Kidney (tissue), 14 donors: ENCODE measurements around the gene MEDAG. TPM values are rescaled to one million over a fixed set of nuclear protein-coding genes. Genes with fewer than 3 reads are reported as not detected.

Source experiments
- DNase-seq, 5 donors: peaks; one replicate each; pipeline ENCODE4 v3.0.0-alpha.2; 2013 to 2020
- FAIRE-seq: peaks from 2 replicates; lab custom pipeline; 2012; peaks lifted over from hg19 to GRCh38; lab: Jason Lieb, UNC
- H3K27ac ChIP-seq, 2 donors: one replicate each; pipeline ENCODE4 v1.7.0; 2013; ENCODE audit warnings: low read depth in 2 of 2, low read length in 2 of 2, inconsistent platforms in 1 of 2
- H3K27me3 ChIP-seq: one replicate; pipeline ENCODE4 v1.7.1; 2013; ENCODE audit warnings: low read length, inconsistent platforms; ENCODE audit not compliant: control insufficient read depth, insufficient read depth
- H3K36me3 ChIP-seq, 3 donors: one replicate each; pipeline versions ENCODE4 v1.7.0 to v1.7.1; 2013; ENCODE audit warnings: low read length in 3 of 3, control low read depth in 1 of 3, inconsistent platforms in 1 of 3; ENCODE audit not compliant: insufficient read depth in 3 of 3, control insufficient read depth in 2 of 3
- H3K4me1 ChIP-seq, 3 donors: one replicate each; pipeline versions ENCODE4 v1.7.0 to v1.7.1; 2013; ENCODE audit warnings: low read length in 3 of 3, inconsistent platforms in 1 of 3, low read depth in 1 of 3; ENCODE audit not compliant: control insufficient read depth in 2 of 3, insufficient read depth in 2 of 3
- H3K4me3 ChIP-seq, 3 donors: one replicate each; pipeline versions ENCODE4 v1.7.0 to v1.8.1; 2013; ENCODE audit warnings: low read length in 3 of 3, control low read depth in 1 of 3, inconsistent platforms in 1 of 3
- H3K9ac ChIP-seq, 3 donors: one replicate each; pipeline versions ENCODE4 v1.7.0 to v1.7.1; 2013; ENCODE audit warnings: low read length in 3 of 3, control low read depth in 1 of 3, inconsistent platforms in 1 of 3
- H3K9me3 ChIP-seq, 3 donors: one replicate each; pipeline versions ENCODE4 v1.7.0 to v1.7.1; 2013; ENCODE audit warnings: low read length in 3 of 3, control low read depth in 1 of 3, inconsistent platforms in 1 of 3; ENCODE audit not compliant: control insufficient read depth in 2 of 3, insufficient read depth in 1 of 3
- intact Hi-C: fragments of 100-400 bp; cut with DNase I; formaldehyde crosslinking; loops from one replicate; pipeline ENCODE4 v1.11.1; 2022
- polyA plus RNA-seq: library from polyadenylated mRNA; stranded (reverse); fragments of 350-450 nt; fragmentation: Illumina TruSeq; extraction: RNeasy Lipid Tissue Mini Kit (QIAGEN cat#74804); gene quantifications from one replicate; pipeline ENCODE4 v1.2.3, GENCODE V29; 2014; ENCODE audit warnings: low read depth, low replicate concordance; ENCODE audit not compliant: insufficient read depth
- total RNA-seq: library from RNA; stranded (reverse); fragmentation: NEBNext Ultra II Directional; extraction: Animal tissue kit (Norgen Biotek cat#: 25700); gene quantifications from one replicate; pipeline ENCODE4 v1.2.1, GENCODE V29; 2021
- TF ChIP-seq, protein P1 (sequence below): IDR thresholded peaks from 3 replicates; pipeline ENCODE4 v1.5.1; 2012; ENCODE audit warnings: mild to moderate bottlenecking, moderate library complexity, borderline replicate concordance; ENCODE audit not compliant: insufficient read depth; ENCODE audit errors: extremely low read depth
- donor health status: control.
- donor health status: control.
- donor health status: control.
- donor health status: control.
- donor health status: control.
- donor health status: DM: yes; HTN: yes; CAD: no.
- donor health status: Normal renal cell carcinoma (clear cell type).

Gene MEDAG
- total and polyA plus RNA-seq, 2 donors from 2014 or later, result 1.0 to 12.1 TPM

DNA sequence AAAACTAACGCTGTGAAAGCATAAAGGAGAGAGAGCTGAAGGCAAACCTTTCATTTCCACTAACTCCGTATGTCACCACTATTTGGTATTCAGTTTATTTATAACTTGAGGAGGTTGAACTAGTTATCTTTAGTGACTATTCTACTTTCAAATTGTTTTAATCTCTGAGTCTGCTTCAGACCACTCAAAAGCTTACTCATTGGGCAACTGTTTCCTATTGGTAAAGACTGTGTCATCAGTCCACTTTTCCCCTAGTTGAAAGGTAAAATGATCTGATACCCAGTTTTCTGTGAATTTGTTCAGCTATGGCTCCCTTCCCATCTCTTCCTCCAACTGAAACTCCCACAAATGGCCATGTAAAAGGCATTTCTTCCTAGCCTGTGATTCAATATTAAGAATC is 65.5 kb downstream of the MEDAG start:
- Histone ChIP-seq H3K27me3 (no peaks in the 10 kb centered on the region), H3K36me3 (no peaks in the 10 kb centered on the region), H3K9me3 (no peaks in the 10 kb centered on the region), H3K4me1 (no peaks in the 10 kb centered on the region), H3K4me3 (no peak overlapping the region), H3K27ac (no peak overlapping the region), H3K9ac (no peak overlapping the region)
- no peak for FAIRE-seq
- TF ChIP-seq, protein P1, sequence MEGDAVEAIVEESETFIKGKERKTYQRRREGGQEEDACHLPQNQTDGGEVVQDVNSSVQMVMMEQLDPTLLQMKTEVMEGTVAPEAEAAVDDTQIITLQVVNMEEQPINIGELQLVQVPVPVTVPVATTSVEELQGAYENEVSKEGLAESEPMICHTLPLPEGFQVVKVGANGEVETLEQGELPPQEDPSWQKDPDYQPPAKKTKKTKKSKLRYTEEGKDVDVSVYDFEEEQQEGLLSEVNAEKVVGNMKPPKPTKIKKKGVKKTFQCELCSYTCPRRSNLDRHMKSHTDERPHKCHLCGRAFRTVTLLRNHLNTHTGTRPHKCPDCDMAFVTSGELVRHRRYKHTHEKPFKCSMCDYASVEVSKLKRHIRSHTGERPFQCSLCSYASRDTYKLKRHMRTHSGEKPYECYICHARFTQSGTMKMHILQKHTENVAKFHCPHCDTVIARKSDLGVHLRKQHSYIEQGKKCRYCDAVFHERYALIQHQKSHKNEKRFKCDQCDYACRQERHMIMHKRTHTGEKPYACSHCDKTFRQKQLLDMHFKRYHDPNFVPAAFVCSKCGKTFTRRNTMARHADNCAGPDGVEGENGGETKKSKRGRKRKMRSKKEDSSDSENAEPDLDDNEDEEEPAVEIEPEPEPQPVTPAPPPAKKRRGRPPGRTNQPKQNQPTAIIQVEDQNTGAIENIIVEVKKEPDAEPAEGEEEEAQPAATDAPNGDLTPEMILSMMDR, result no peak
- no peak for DNase-seq
- intact Hi-C loops, result no loop called here

DNA sequence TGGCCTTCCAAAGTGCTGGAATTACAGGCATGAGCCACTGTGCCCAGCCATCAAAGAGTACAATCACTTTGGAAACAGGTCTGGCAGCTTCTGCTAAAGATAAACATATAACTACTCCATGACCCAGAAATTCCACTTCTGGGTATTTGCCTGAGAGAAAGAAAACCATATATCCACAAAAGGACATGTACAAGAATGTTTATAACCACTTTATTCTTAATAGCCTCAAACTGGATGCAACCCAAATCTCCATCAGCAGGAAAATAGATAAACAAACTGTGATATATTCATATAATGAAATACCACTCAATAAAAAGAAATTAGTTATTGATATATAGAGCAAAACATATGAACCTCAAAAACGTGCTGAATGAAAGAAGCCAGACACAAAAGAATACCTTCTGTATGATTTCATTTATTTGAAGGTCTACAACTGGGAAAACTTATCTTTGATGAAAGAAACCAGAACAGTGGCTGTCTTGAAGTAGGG is 66.9 kb downstream of the MEDAG start:
- no peak overlapping the region for H3K27ac ChIP-seq
- intact Hi-C loops, result no loop called here
- no peak for DNase-seq

DNA sequence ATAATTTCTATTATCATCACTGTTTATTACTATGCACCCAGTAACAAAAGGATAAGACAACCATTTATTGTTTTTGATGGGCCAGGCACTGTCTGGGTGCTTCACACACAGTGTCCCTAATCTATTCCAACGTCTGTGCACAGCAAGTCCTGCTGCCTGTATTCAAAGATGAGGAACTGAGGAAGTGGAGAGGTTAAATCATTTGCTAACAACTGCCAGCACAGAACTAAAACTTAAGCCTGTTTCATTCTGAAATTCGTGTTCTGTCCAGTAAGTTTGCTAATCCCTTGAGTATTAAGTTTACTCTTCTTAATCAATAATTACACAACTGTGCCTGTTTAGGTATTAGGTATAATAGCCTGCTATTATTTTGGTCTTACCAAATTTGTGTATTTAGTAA is 68.3 kb downstream of the MEDAG start:
- TF ChIP-seq, protein P1, result no peak
- no peaks in the 10 kb centered on the region for H3K27me3 ChIP-seq
- no peaks in the 10 kb centered on the region for H3K9me3 ChIP-seq
- no peak overlapping the region for H3K9ac ChIP-seq
- H3K4me3 ChIP-seq, result no peak overlapping the region
- FAIRE-seq (no peak), DNase-seq (no peak)
- intact Hi-C loops, result no loop called here
- no peaks in the 10 kb centered on the region for H3K36me3 ChIP-seq
- no peak overlapping the region for H3K27ac ChIP-seq
- H3K4me1 ChIP-seq, result no peaks in the 10 kb centered on the region

More for the DNA sequence above, 66.9 kb downstream of the MEDAG start:
- Histone ChIP-seq H3K9me3 (no peaks in the 10 kb centered on the region), H3K9ac (no peak overlapping the region), H3K36me3 (no peaks in the 10 kb centered on the region), H3K27me3 (no peaks in the 10 kb centered on the region), H3K4me1 (no peaks in the 10 kb centered on the region), H3K4me3 (no peak overlapping the region)
- TF ChIP-seq, protein P1, result no peak
- no peak for FAIRE-seq

Other genes starting within 250 kb of the MEDAG start
- 25.0 TPM for gene ALOX5AP, start 170.7 kb upstream of the MEDAG start, total RNA-seq
- gene ALOX5AP, start 170.7 kb upstream of the MEDAG start, polyA plus RNA-seq, result 15.4 TPM
- not detected for gene TEX26, start 26.4 kb downstream of the MEDAG start, total RNA-seq
- not detected for gene TEX26, start 26.4 kb downstream of the MEDAG start, polyA plus RNA-seq